Thyroid gland (tissue), 4 donors: ENCODE results near the gene NAP1L4.

ENCODE experiments used
- CTCF ChIP-seq, 6 experiments: fragments of 200-600 bp in 3 of 6; fragments of 450-650 bp in 3 of 6; sonication (generic) in 3 of 6; IDR thresholded peaks; one replicate each; pipeline ENCODE4 v1.5.1; 2016 to 2019; ENCODE audit warnings: antibody characterized with exemption in 6 of 6, mild to moderate bottlenecking in 2 of 6, inconsistent platforms in 1 of 6, moderate library complexity in 1 of 6
- POLR2A ChIP-seq, 2 donors: fragments of 450-650 bp; IDR thresholded peaks; one replicate each; pipeline ENCODE4 v1.6.1; 2017; ENCODE audit warnings: antibody characterized with exemption in 2 of 2, mild to moderate bottlenecking in 2 of 2, moderate library complexity in 1 of 2

GRCh38 chr11:2963761-2964160, 28.4 kb downstream of the NAP1L4 start:
- TF ChIP-seq CTCF (IDR thresholded peaks at IDR 0.05) (no peak), POLR2A (IDR thresholded peaks at IDR 0.05) (no peak)
